Trophoblast cell (in vitro differentiated cells and primary cell): ENCODE measurements around the gene CACNG7.

ENCODE experiments used
- DNase-seq, 2 donors: peaks; one replicate each; pipeline ENCODE4 v3.0.0-alpha.2; 2016
- H2AFZ ChIP-seq: 2 replicates; pipeline ENCODE4 v1.6.1; 2013; ENCODE audit warnings: low read length, moderate library complexity, mild to moderate bottlenecking; ENCODE audit not compliant: insufficient read depth, poor library complexity
- H2AK5ac ChIP-seq: 2 replicates; pipeline ENCODE4 v1.6.1; 2013; ENCODE audit warnings: mild to moderate bottlenecking, low read length
- H2BK120ac ChIP-seq: 2 replicates; pipeline ENCODE4 v1.6.1; 2013; ENCODE audit warnings: low read length, mild to moderate bottlenecking, moderate library complexity; ENCODE audit not compliant: insufficient read depth, poor library complexity
- H2BK12ac ChIP-seq: 2 replicates; pipeline ENCODE4 v1.6.1; 2013; ENCODE audit warnings: mild to moderate bottlenecking, low read length, moderate library complexity
- H2BK5ac ChIP-seq: 2 replicates; pipeline ENCODE4 v1.6.1; 2013; ENCODE audit warnings: low read length, low read depth, moderate library complexity, mild to moderate bottlenecking; ENCODE audit not compliant: poor library complexity
- H3K14ac ChIP-seq: 2 replicates; pipeline ENCODE4 v1.6.1; 2013; ENCODE audit warnings: mild to moderate bottlenecking, low read length
- H3K18ac ChIP-seq: 2 replicates; pipeline ENCODE4 v1.6.1; 2013; ENCODE audit warnings: mild to moderate bottlenecking, low read length
- H3K23ac ChIP-seq: 2 replicates; pipeline ENCODE4 v1.6.1; 2013; ENCODE audit warnings: low read length
- H3K27ac ChIP-seq: 2 replicates; pipeline ENCODE4 v1.5.1; 2013; ENCODE audit warnings: low read depth, mild to moderate bottlenecking, inconsistent platforms, low read length, moderate library complexity
- H3K27me3 ChIP-seq: 2 replicates; pipeline ENCODE4 v1.6.1; 2013; ENCODE audit warnings: inconsistent platforms, mild to moderate bottlenecking, low read length, moderate library complexity; ENCODE audit not compliant: insufficient read depth
- H3K36me3 ChIP-seq, 2 experiments: 1 replicate in 1 of 2; 2 replicates in 1 of 2; pipeline ENCODE4 v1.6.1; 2013; ENCODE audit warnings: low read length in 2 of 2, mild to moderate bottlenecking in 2 of 2, moderate library complexity in 1 of 2; ENCODE audit not compliant: insufficient read depth in 2 of 2, control insufficient read depth in 1 of 2
- H3K4ac ChIP-seq: 2 replicates; pipeline ENCODE4 v1.6.1; 2013; ENCODE audit warnings: low read depth, mild to moderate bottlenecking, low read length, moderate library complexity
- H3K4me1 ChIP-seq, 2 experiments: 1 replicate in 1 of 2; 2 replicates in 1 of 2; pipeline ENCODE4 v1.6.1; 2013; ENCODE audit warnings: low read length in 2 of 2, mild to moderate bottlenecking in 2 of 2, moderate library complexity in 1 of 2; ENCODE audit not compliant: insufficient read depth in 2 of 2, control insufficient read depth in 1 of 2
- H3K4me2 ChIP-seq: 2 replicates; pipeline ENCODE4 v1.6.1; 2013; ENCODE audit warnings: inconsistent platforms, mild to moderate bottlenecking, low read length, moderate library complexity
- H3K4me3 ChIP-seq: 2 replicates; pipeline ENCODE4 v1.5.1; 2013; ENCODE audit warnings: mild to moderate bottlenecking, low read depth, low read length, inconsistent platforms
- H3K79me1 ChIP-seq: one replicate; pipeline ENCODE4 v1.6.1; 2013; ENCODE audit warnings: low read length
- H3K79me2 ChIP-seq: 2 replicates; pipeline ENCODE4 v1.6.1; 2013; ENCODE audit warnings: low read length, mild to moderate bottlenecking; ENCODE audit not compliant: control insufficient read depth, insufficient read depth, poor library complexity
- H3K9ac ChIP-seq: 2 replicates; pipeline ENCODE4 v1.6.1; 2013; ENCODE audit warnings: mild to moderate bottlenecking, low read length
- H3K9me3 ChIP-seq: 2 replicates; pipeline ENCODE4 v1.6.1; 2013; ENCODE audit warnings: low read depth, mild to moderate bottlenecking, control low read depth, inconsistent platforms, low read length; ENCODE audit not compliant: insufficient read depth
- H4K12ac ChIP-seq: 2 replicates; pipeline ENCODE4 v1.6.1; 2013; ENCODE audit warnings: low read depth, mild to moderate bottlenecking, low read length, moderate library complexity
- H4K8ac ChIP-seq: 2 replicates; pipeline ENCODE4 v1.6.1; 2013; ENCODE audit warnings: low read depth, mild to moderate bottlenecking, low read length, moderate library complexity
- H4K91ac ChIP-seq: one replicate; pipeline ENCODE4 v1.6.1; 2013; ENCODE audit warnings: low read depth, mild to moderate bottlenecking, low read length, moderate library complexity
- WGBS: extraction: QIAGEN DNeasy Blood & Tissue Kit; methylation state at CpG from one replicate; pipeline ENCODE4 v1.1.7; 2013; ENCODE audit warnings: missing lambda C conversion rate; ENCODE audit not compliant: insufficient read length, insufficient coverage; ENCODE audit errors: extremely low coverage; 5-methylcytosine and 5-hydroxymethylcytosine counted together

CACNG7 gene

DNA sequence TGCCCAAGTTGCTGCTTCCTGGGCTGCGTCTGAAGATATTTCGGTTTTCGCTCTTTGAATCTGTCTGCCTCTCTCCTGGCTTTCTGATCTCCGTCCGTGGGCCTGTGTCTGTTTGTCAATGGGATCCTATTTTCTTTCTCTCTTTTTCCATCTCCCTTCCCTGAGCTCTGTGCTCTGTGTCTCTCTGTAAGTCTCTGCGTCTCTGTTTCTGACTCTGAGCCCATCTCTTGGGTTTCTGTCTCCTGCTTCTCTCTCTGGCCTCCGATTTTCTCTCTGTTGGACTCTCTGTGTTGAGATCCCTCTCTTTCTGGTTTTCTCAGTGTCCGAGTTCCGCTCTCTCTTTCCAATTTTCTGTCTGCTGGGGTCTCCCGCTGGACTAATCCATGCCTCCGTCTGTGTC, 25.3 kb upstream of the CACNG7 start:
- WGBS, result no CpG with 5 or more reads among the region's 11 CpGs
- no peak overlapping the region for H4K91ac ChIP-seq
- no peak overlapping the region for H2BK5ac ChIP-seq
- no peak overlapping the region for H3K18ac ChIP-seq
- no peak overlapping the region for H3K27ac ChIP-seq
- peaks cover 9 to 13% of the 10 kb centered on the region in 2 experiments for H3K4me1 ChIP-seq
- no peaks in the 10 kb centered on the region for H3K36me3 ChIP-seq
- H3K79me2 ChIP-seq, result no peaks in the 10 kb centered on the region
- no peak overlapping the region for H2BK120ac ChIP-seq
- no peak overlapping the region for H3K23ac ChIP-seq
- H3K9me3 ChIP-seq, result no peaks in the 10 kb centered on the region
- no peak overlapping the region for H3K9ac ChIP-seq
- no peak overlapping the region for H4K8ac ChIP-seq
- no peak overlapping the region for H4K12ac ChIP-seq
- H2AFZ ChIP-seq, result no peak overlapping the region
- H2BK12ac ChIP-seq, result no peak overlapping the region
- no peak overlapping the region for H3K4ac ChIP-seq
- no peak overlapping the region for H2AK5ac ChIP-seq
- DNase-seq, result no peak
- peaks cover 17% of the 10 kb centered on the region for H3K27me3 ChIP-seq
- H3K14ac ChIP-seq, result no peak overlapping the region
- no peak overlapping the region for H3K4me2 ChIP-seq
- peaks cover 4% of the 10 kb centered on the region for H3K79me1 ChIP-seq
- H3K4me3 ChIP-seq, result no peak overlapping the region

DNA sequence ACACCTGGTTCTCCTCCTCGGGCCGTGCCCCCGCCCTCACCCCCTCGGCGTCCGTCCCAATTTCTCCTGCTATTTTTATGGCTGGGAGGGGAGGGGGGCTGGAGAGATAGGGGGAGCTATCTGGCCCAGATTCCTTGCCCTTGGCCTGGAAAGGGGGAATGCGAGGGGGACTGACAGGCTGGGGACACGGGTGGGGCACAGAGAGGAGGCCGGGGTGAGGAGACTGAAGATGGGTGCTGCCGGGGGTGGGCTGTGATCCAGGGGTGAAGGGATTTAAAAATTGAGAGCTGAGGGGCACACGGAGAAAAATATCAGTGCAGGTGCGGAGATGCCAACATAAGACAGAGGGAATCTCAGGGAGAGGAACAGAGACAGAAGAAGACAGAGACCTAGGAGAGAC, 24.8 kb upstream of the CACNG7 start:
- Histone ChIP-seq H4K12ac (no peak overlapping the region), H3K79me1 (peaks cover 2% of the 10 kb centered on the region), H3K14ac (no peak overlapping the region), H3K27ac (no peak overlapping the region), H2BK12ac (no peak overlapping the region), H4K8ac (no peak overlapping the region), H2BK120ac (no peak overlapping the region), H3K9ac (no peak overlapping the region), H3K36me3 (no peaks in the 10 kb centered on the region), H3K79me2 (no peaks in the 10 kb centered on the region), H3K9me3 (no peaks in the 10 kb centered on the region), H3K4me2 (no peak overlapping the region), H3K23ac (no peak overlapping the region), H2AK5ac (no peak overlapping the region), H3K4ac (no peak overlapping the region), H4K91ac (no peak overlapping the region), H3K4me3 (no peak overlapping the region), H3K18ac (no peak overlapping the region), H3K27me3 (peaks cover 17% of the 10 kb centered on the region), H2BK5ac (no peak overlapping the region), H3K4me1 (peaks cover 5 to 11% of the 10 kb centered on the region in 2 experiments), H2AFZ (no peak overlapping the region)
- DNase-seq, result no peak
- no CpG with 5 or more reads among the region's 12 CpGs for WGBS

DNA sequence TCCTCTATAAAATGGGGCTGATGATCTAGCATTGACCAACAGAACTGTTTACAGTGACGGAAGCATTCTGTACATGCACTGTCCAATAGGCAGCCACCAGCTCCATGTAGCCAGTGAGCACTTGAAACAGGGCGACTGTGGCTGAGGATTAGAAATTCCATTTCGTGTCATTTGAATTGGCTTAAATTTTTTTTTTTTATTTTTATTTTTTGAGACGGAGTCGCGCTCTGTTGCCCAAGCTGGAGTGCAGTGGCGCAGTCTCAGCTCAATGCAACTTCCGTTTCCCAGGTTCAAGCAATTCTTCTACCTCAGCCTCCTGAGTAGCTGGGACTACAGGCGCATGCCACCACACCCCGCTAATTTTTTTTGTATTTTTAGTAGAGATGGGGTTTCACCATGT, 24.0 kb upstream of the CACNG7 start:
- WGBS, result no CpG with 5 or more reads among the region's 10 CpGs
- no peak overlapping the region for H2AK5ac ChIP-seq
- H3K36me3 ChIP-seq, result no peaks in the 10 kb centered on the region
- H4K8ac ChIP-seq, result no peak overlapping the region
- no peak overlapping the region for H3K9ac ChIP-seq
- no peak overlapping the region for H2BK120ac ChIP-seq
- no peaks in the 10 kb centered on the region for H3K79me2 ChIP-seq
- no peak overlapping the region for H3K4me3 ChIP-seq
- H3K14ac ChIP-seq, result no peak overlapping the region
- H3K18ac ChIP-seq, result no peak overlapping the region
- H3K4me1 ChIP-seq, result peaks cover 5 to 11% of the 10 kb centered on the region in 2 experiments
- H2BK12ac ChIP-seq, result no peak overlapping the region
- no peak overlapping the region for H3K23ac ChIP-seq
- H3K4ac ChIP-seq, result no peak overlapping the region
- H3K4me2 ChIP-seq, result no peak overlapping the region
- no peak for DNase-seq
- no peak overlapping the region for H4K91ac ChIP-seq
- H3K79me1 ChIP-seq, result no peaks in the 10 kb centered on the region
- no peak overlapping the region for H4K12ac ChIP-seq
- no peak overlapping the region for H2AFZ ChIP-seq
- H3K27me3 ChIP-seq, result peaks cover 17% of the 10 kb centered on the region
- no peaks in the 10 kb centered on the region for H3K9me3 ChIP-seq
- no peak overlapping the region for H2BK5ac ChIP-seq
- no peak overlapping the region for H3K27ac ChIP-seq

DNA sequence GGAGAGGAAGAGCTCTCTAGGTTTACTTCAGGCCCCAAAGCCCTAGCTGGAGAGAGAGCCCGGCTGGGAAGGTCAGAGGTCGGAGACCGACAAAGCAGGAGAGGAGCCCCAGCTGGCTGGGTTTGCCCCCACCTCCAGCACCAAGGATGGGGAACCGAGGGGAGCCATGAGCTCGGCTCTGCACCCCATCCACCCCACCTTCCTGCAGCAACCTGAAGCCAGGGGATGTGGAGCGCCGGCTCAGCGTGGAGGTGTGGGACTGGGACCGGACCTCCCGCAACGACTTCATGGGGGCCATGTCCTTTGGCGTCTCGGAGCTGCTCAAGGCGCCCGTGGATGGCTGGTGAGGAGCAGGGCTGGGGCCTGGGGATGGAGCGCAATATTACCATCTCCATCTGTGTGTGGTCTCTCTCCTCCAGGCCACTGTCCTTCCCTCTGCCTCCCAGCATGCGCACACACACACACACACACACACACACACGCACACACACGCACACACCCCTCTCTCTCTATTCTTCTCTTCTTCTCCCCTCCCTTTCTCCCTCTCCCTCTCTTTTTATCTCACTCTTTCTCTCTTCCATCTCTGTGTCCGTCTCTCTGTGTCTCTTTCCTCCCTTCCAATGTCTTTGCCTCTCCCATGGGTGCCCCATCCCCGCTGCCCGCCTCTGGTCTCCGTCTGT, 16.6 kb upstream of the CACNG7 start:
- no peaks in the 10 kb centered on the region for H3K27me3 ChIP-seq
- no peak overlapping the region for H3K23ac ChIP-seq
- H3K27ac ChIP-seq, result no peak overlapping the region
- no peak overlapping the region for H2BK120ac ChIP-seq
- WGBS, result 100% methylated on average over 2 of the region's 23 CpGs
- H2AK5ac ChIP-seq, result no peak overlapping the region
- no peak overlapping the region for H3K4me3 ChIP-seq
- no peak overlapping the region for H3K4me2 ChIP-seq
- no peak overlapping the region for H3K14ac ChIP-seq
- H3K4ac ChIP-seq, result no peak overlapping the region
- H3K36me3 ChIP-seq, result no peaks in the 10 kb centered on the region
- no peak for DNase-seq
- no peaks in the 10 kb centered on the region for H3K9me3 ChIP-seq
- no peak overlapping the region for H2BK5ac ChIP-seq
- H2BK12ac ChIP-seq, result no peak overlapping the region
- H3K79me2 ChIP-seq, result no peaks in the 10 kb centered on the region
- no peak overlapping the region for H4K8ac ChIP-seq
- no peak overlapping the region for H3K18ac ChIP-seq
- no peaks in the 10 kb centered on the region for H3K79me1 ChIP-seq
- no peak overlapping the region for H4K12ac ChIP-seq
- no peak overlapping the region for H2AFZ ChIP-seq
- H4K91ac ChIP-seq, result no peak overlapping the region
- no peak overlapping the region for H3K9ac ChIP-seq
- no peaks in the 10 kb centered on the region for H3K4me1 ChIP-seq
